ENCODE results near the gene PDE2A.

GRCh38 chr11:72643547-72643946, 30.7 kb downstream of the PDE2A start:
- TF ChIP-seq CTCF (conservative IDR thresholded peaks at IDR 0.05) (no peak), EZH2 (IDR thresholded peaks at IDR 0.05; ENCODE audit: low read depth) (no peak)

All from PC-9 (cell line).